Hindlimb muscle (tissue), 1 donor: ENCODE measurements around the gene MAOA. TPM values are rescaled to one million over a fixed set of nuclear protein-coding genes. Genes with fewer than 3 reads are reported as not detected.
A peak's percentile ranks its signal among the peaks of the same experiment; 100 is the strongest.
"Not testable (repeated sequence)": the region's sequence is repeated elsewhere in the genome, so short reads cannot be mapped to it uniquely, and the experiment has no call there.

ENCODE experiments used
- DNase-seq: peaks from one replicate; pipeline ENCODE4 v3.0.0-alpha.2; 2013
- polyA plus RNA-seq: library from polyadenylated mRNA; unstranded; fragments of 120-200 nt; gene quantifications from one replicate; pipeline ENCODE4 v1.2.1, GENCODE V29; 2013; ENCODE audit not compliant: insufficient read length

Gene MAOA
- polyA plus RNA-seq = 0.58 TPM

- DNase-seq = peak; percentile 20
Measured at GRCh38 chrX:43656005-43656494, at the start of gene MAOA. Gene MAOA, plus strand, starts transcription at chrX:43656299. Its CDS starts 43 bp downstream, at chrX:43656342.

GRCh38 chrX:43612400-43612799, 43.7 kb upstream of the MAOA start:
- DNase-seq = no peak

GRCh38 chrX:43615660-43616059, 40.4 kb upstream of the MAOA start:
- no peak for DNase-seq

GRCh38 chrX:43618366-43619205, 37.5 kb upstream of the MAOA start:
- no peak for DNase-seq

- DNase-seq = not testable (repeated sequence)
Measured at GRCh38 chrX:43619861-43620260, 36.2 kb upstream of the MAOA start.

GRCh38 chrX:43627147-43627546, 29.0 kb upstream of the MAOA start:
- no peak for DNase-seq

GRCh38 chrX:43627669-43628068, 28.4 kb upstream of the MAOA start:
- DNase-seq = no peak

- DNase-seq = no peak
Measured at GRCh38 chrX:43629229-43629628, 26.9 kb upstream of the MAOA start.

GRCh38 chrX:43631841-43632240, 24.3 kb upstream of the MAOA start:
- DNase-seq = no peak

- DNase-seq = no peak
Measured at GRCh38 chrX:43633081-43633480, 23.0 kb upstream of the MAOA start.

- no peak for DNase-seq
Measured at GRCh38 chrX:43633757-43634156, 22.3 kb upstream of the MAOA start.

- no peak for DNase-seq
Measured at GRCh38 chrX:43640482-43640881, 15.6 kb upstream of the MAOA start.

GRCh38 chrX:43641691-43642090, 14.4 kb upstream of the MAOA start:
- DNase-seq = no peak

GRCh38 chrX:43643201-43643600, 12.9 kb upstream of the MAOA start:
- no peak for DNase-seq

- no peak for DNase-seq
Measured at GRCh38 chrX:43643662-43644061, 12.4 kb upstream of the MAOA start.

- no peak for DNase-seq
Measured at GRCh38 chrX:43644124-43644701, 11.9 kb upstream of the MAOA start.

GRCh38 chrX:43646800-43647199, 9.3 kb upstream of the MAOA start:
- no peak for DNase-seq

GRCh38 chrX:43654431-43655150, 1.5 kb upstream of the MAOA start:
- DNase-seq = peak; percentile 90

GRCh38 chrX:43655151-43656004, 721 bp upstream of the MAOA start:
- no peak for DNase-seq

GRCh38 chrX:43657671-43658070, 1.6 kb downstream of the MAOA start:
- DNase-seq = no peak

GRCh38 chrX:43661521-43662240, 5.6 kb downstream of the MAOA start:
- no peak for DNase-seq

GRCh38 chrX:43663173-43663572, 7.1 kb downstream of the MAOA start:
- DNase-seq = no peak
